ENCODE data around the gene MOCOS.

MOCOS gene

DNA sequence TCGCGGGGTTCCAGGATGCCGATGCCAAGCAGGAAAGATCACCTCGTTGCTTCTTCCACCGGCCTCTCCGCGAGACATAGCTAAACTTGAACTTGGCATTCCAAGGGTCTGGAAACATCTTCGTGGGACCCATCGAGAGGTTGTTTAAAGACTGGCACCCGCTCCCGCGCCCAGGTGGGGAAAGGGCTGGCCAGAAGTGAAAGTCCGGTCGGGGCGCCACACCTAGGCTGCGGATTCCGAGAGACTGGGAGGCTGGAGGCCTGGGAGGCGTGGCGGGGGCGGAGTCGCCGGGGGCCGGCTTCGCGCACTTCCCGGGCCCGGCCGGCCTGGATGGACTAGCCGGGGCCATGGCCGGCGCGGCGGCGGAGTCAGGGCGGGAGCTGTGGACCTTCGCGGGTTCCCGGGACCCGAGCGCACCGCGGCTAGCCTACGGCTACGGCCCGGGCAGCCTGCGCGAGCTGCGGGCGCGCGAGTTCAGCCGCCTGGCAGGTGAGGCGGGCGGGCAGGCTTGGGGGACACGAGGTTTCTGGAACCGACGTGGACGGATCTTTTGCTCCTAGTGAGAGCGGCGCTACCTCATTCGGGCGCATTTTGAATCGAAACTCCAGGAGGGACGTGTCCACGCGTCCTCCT is at the start of gene MOCOS:
Gene MOCOS, plus strand, starts transcription at position 305 of the 633 bp plus-strand sequence. Its CDS starts 43 bp downstream, at position 348.
- TF ChIP-seq, protein P1, sequence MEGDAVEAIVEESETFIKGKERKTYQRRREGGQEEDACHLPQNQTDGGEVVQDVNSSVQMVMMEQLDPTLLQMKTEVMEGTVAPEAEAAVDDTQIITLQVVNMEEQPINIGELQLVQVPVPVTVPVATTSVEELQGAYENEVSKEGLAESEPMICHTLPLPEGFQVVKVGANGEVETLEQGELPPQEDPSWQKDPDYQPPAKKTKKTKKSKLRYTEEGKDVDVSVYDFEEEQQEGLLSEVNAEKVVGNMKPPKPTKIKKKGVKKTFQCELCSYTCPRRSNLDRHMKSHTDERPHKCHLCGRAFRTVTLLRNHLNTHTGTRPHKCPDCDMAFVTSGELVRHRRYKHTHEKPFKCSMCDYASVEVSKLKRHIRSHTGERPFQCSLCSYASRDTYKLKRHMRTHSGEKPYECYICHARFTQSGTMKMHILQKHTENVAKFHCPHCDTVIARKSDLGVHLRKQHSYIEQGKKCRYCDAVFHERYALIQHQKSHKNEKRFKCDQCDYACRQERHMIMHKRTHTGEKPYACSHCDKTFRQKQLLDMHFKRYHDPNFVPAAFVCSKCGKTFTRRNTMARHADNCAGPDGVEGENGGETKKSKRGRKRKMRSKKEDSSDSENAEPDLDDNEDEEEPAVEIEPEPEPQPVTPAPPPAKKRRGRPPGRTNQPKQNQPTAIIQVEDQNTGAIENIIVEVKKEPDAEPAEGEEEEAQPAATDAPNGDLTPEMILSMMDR (IDR thresholded peaks at IDR 0.05), result no peak

GRCh38 chr18:36139245-36139644 is 48.1 kb upstream of the MOCOS start:
- TF ChIP-seq, protein P1 (IDR thresholded peaks at IDR 0.05), result no peak

GRCh38 chr18:36141576-36141975 is 45.7 kb upstream of the MOCOS start:
- TF ChIP-seq, protein P1 (IDR thresholded peaks at IDR 0.05), result no peak

DNA sequence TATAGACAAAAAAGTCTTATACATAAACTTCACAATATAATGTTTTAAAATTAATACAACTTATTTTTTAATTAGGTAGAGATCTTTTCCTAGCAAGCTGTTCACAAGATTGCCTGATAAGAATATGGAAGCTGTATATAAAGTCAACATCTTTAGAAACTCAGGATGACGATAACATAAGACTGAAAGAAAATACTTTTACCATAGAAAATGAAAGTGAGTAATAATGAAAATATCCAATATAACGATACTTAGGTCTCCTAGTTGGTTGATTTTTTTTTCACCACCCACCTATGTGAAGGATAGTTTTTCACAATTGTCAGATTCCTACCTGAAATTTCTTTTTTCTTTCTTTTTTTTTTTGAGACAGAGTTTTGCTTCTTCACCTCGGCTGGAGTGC is 44.5 kb upstream of the MOCOS start:
- TF ChIP-seq, protein P1 (IDR thresholded peaks at IDR 0.05), result no peak

- TF ChIP-seq, protein P1 (IDR thresholded peaks at IDR 0.05), result no peak
These were observed 43.9 kb upstream of the MOCOS start for GRCh38 chr18:36143391-36143790.

DNA sequence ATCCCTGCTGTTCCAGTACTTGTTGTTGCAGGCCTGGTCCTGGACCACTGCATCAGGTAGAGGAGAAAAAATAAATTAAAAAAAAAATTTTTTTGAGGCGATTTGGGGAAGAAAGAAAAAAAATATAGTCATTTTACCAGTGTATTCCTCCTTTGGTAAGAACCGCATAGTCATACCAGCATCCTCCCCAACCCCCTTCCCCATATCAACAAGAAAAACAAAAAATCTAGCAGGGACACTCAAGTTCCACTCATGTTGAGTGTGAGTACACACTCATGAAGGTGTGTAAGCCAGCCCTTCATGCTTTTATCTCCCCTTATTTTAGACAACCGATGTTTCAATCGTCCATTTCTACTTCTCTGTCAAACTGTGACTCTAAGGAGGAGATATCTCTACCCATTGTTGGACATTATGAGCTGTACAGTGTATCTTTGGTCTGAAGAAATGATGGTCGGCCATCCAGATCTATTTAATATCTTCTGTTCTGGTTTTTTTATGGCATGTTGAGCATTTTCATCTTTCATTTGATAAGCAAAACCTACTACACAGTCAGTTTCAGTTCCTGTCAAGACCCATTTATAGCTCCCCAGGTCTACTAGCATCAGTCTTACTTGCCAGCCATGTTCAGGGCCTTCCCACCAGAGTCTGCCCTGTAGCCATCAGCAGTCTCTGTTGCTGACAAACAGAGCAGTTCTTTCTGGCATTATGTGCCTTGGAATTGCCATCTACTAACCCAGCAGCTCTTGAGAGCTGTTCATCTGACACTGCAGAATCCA is 37.6 kb upstream of the MOCOS start:
- TF ChIP-seq, protein P1 (IDR thresholded peaks at IDR 0.05), result no peak

DNA sequence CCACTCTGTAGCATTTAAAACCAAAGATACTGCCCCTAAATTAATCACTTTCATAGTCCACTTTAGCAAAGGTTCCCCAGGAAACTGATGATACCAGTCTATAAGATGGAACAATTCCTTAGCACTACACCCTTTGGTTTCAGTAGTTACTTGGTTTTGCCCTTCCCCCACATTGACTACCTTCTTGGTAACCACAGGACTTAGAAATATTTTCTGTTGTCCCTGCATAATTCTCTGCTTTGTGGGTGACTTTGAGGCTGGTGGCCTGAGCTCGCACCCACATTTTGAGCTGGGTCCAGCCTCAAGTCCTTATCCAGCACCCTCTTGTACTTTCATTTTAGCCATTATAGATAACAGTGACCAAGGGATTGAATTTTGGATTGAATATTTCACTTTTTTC is 34.5 kb upstream of the MOCOS start:
- TF ChIP-seq, protein P1 (IDR thresholded peaks at IDR 0.05), result no peak
